ENCODE results near the gene DNAJC4.

The DNAJC4 gene

DNA sequence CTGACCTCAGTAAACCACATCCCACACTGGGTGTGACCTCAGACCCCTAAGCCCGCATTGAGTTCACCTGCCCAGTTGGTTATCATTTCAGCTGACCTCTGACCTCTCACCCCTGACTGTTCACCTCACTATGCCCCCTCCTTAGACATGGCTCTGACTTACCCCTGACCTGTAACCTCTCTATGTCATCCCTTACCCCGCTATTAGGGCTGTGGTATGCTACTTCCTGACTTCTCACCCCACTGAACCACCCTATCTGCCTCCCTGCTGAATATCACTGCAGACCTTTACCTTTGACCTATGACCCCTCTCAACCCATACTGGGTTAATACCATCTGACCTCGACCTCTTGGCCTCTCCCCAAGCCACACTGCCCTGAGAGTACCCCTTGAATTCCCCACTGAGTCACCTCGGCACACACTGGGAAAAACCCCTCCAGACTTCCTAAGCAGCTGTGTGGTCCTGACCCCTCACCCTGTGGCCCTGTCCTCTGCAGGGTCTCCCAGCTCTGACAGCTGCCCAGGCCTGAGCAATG, 29.3 kb downstream of the DNAJC4 start:
- Histone ChIP-seq H3K9me3 (ENCODE audit: control insufficient read depth, low read length) (no peaks in the 10 kb centered on the region), H3K36me3 (ENCODE audit: control insufficient read depth, insufficient read depth, low read length) (no peaks in the 10 kb centered on the region), H3K27ac (no peak overlapping the region), H3K4me1 (peaks cover 18% of the 10 kb centered on the region), H3K4me2 (ENCODE audit: low read length) (no peak overlapping the region), H2AFZ (no peak overlapping the region), H3K79me2 (no peaks in the 10 kb centered on the region), H3K9ac (no peak overlapping the region), H3K27me3 (ENCODE audit: control insufficient read depth, insufficient read depth, low read length) (no peaks in the 10 kb centered on the region), H3K4me3 (ENCODE audit: low read depth, low read length) (no peak overlapping the region)
- TF ChIP-seq, protein P1, sequence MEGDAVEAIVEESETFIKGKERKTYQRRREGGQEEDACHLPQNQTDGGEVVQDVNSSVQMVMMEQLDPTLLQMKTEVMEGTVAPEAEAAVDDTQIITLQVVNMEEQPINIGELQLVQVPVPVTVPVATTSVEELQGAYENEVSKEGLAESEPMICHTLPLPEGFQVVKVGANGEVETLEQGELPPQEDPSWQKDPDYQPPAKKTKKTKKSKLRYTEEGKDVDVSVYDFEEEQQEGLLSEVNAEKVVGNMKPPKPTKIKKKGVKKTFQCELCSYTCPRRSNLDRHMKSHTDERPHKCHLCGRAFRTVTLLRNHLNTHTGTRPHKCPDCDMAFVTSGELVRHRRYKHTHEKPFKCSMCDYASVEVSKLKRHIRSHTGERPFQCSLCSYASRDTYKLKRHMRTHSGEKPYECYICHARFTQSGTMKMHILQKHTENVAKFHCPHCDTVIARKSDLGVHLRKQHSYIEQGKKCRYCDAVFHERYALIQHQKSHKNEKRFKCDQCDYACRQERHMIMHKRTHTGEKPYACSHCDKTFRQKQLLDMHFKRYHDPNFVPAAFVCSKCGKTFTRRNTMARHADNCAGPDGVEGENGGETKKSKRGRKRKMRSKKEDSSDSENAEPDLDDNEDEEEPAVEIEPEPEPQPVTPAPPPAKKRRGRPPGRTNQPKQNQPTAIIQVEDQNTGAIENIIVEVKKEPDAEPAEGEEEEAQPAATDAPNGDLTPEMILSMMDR (IDR thresholded peaks at IDR 0.05): no peak

DNA sequence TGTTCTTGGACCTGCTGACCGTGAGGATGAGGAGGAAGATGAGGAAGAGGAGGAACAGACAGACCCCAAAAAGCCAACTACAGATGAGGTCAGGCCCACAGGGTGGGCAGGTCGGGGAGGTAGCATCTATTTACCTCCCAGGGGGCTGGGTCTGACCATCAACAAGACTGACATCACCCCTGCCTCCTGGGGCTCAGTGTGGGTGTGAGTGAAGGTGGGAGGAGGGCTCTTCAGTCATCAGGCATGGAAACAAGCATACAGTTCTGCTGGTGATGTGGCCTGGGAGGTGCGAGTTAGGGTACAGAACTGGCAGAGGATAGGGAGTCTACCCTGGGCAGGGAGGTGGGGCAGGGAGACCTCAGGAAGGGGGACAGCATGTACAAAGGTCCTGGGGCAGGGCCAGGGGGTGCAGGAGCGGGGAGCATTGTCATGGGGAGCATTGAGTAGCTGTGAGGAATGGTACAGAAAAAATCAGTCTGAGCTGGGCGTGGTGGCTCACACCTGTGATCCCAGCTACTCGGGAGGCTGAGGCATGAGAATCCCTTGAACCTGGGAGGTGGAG, 29.9 kb downstream of the DNAJC4 start:
- no peaks in the 10 kb centered on the region for H3K79me2 ChIP-seq
- H3K4me1 ChIP-seq: peaks cover 12% of the 10 kb centered on the region
- no peak overlapping the region for H3K4me2 ChIP-seq (ENCODE audit: low read length)
- H3K9me3 ChIP-seq (ENCODE audit: control insufficient read depth, low read length): no peaks in the 10 kb centered on the region
- H2AFZ ChIP-seq: no peak overlapping the region
- H3K36me3 ChIP-seq (ENCODE audit: control insufficient read depth, insufficient read depth, low read length): no peaks in the 10 kb centered on the region
- TF ChIP-seq, protein P1 (IDR thresholded peaks at IDR 0.05): no peak
- no peak overlapping the region for H3K4me3 ChIP-seq (ENCODE audit: low read depth, low read length)
- no peak overlapping the region for H3K27ac ChIP-seq
- H3K9ac ChIP-seq: no peak overlapping the region
- H3K27me3 ChIP-seq (ENCODE audit: control insufficient read depth, insufficient read depth, low read length): no peaks in the 10 kb centered on the region

DNA sequence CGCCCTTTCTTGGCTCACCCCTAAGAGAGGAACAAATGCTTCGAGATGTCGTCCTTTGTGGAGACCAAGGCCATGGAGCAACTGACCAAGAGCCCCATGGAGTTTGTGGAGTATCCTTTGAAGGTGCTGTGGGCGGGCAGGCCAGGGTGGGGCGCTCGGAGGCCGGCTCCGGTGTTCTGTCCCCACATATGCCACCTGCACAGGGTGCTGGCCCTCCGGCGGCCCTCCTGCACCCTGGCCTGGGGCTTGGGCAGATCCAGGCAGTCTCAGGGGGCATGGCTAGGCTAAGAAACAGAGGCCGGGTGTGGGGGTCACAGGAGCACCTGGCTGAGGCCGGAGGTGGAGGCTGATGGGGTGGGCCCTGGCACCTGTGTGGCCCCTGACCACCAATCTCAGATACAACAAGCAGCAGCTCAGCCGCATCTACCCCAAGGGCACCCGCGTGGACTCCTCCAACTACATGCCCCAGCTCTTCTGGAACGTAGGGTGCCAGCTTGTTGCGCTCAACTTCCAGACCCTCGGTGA, 31.3 kb downstream of the DNAJC4 start:
- Histone ChIP-seq H3K27ac (no peak overlapping the region), H3K4me1 (no peaks in the 10 kb centered on the region), H3K79me2 (no peaks in the 10 kb centered on the region), H3K36me3 (ENCODE audit: control insufficient read depth, insufficient read depth, low read length) (no peaks in the 10 kb centered on the region), H3K4me3 (ENCODE audit: low read depth, low read length) (no peak overlapping the region), H3K4me2 (ENCODE audit: low read length) (no peak overlapping the region), H3K27me3 (ENCODE audit: control insufficient read depth, insufficient read depth, low read length) (no peaks in the 10 kb centered on the region), H2AFZ (no peak overlapping the region), H3K9ac (no peak overlapping the region), H3K9me3 (ENCODE audit: control insufficient read depth, low read length) (no peaks in the 10 kb centered on the region)
- TF ChIP-seq, protein P1 (IDR thresholded peaks at IDR 0.05): no peak

DNA sequence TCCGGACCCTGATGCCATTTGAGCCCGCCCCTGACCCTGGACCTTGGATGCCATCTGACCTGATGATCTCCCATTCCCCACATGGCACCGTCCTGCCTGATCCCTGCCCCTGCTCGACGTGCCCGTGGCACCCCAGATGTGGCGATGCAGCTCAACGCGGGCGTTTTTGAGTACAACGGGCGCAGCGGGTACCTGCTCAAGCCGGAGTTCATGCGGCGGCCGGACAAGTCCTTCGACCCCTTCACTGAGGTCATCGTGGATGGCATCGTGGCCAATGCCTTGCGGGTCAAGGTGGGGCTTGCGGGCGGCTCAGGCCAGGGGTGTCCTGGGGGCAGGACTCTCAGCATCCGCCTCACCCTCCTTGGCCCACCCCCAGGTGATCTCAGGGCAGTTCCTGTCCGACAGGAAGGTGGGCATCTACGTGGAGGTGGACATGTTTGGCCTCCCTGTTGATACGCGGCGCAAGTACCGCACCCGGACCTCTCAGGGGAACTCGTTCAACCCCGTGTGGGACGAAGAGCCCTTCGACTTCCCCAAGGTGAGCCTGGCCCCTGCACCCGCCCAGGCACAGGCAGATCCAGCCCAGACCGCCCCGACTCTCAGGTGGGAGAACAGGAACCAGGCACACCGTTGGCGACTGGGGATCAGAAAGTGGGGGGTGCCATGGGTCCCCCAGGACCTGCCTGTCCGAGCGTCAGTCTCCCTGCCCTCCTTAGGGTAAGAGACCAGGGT, 32.1 kb downstream of the DNAJC4 start:
- TF ChIP-seq, protein P1 (IDR thresholded peaks at IDR 0.05): no peak
- Histone ChIP-seq H2AFZ (no peak overlapping the region), H3K9me3 (ENCODE audit: control insufficient read depth, low read length) (no peaks in the 10 kb centered on the region), H3K36me3 (ENCODE audit: control insufficient read depth, insufficient read depth, low read length) (no peaks in the 10 kb centered on the region), H3K79me2 (no peaks in the 10 kb centered on the region), H3K27ac (no peak overlapping the region), H3K27me3 (ENCODE audit: control insufficient read depth, insufficient read depth, low read length) (no peaks in the 10 kb centered on the region), H3K9ac (no peak overlapping the region), H3K4me3 (ENCODE audit: low read depth, low read length) (no peak overlapping the region), H3K4me2 (ENCODE audit: low read length) (no peak overlapping the region), H3K4me1 (no peaks in the 10 kb centered on the region)
